ENCODE measurements around the gene PRR35. TPM values are rescaled to one million over a fixed set of nuclear protein-coding genes. Genes with fewer than 3 reads are reported as not detected.
A peak's percentile ranks its signal among the peaks of the same experiment; 100 is the strongest.

Gene PRR35
- total and polyA plus RNA-seq, 8 donors, result not detected

GRCh38 chr16:523097-523741 lies 37.0 kb upstream of the PRR35 start:
- peaks cover 15 to 39% (median 35%) of the 10 kb centered on the region in 4 donors for H3K4me1 ChIP-seq
- H3K9me3 ChIP-seq, result no peaks in the 10 kb centered on the region
- H3K27me3 ChIP-seq, result no peaks in the 10 kb centered on the region
- H3K27ac ChIP-seq, result no peak overlapping the region
- TF ChIP-seq CTCF (IDR thresholded peaks at IDR 0.05) (no peak), EP300 (IDR thresholded peaks at IDR 0.05) (no peak), POLR2A (IDR thresholded peaks at IDR 0.05) (no peak), POLR2AphosphoS5 (IDR thresholded peaks at IDR 0.05) (no peak)
- 85 to 94% (median 92%) methylated on average over 21 to 22 of the region's 22 CpGs for WGBS, 5 donors
- H3K36me3 ChIP-seq, result peaks cover 22 to 34% (median 28%) of the 10 kb centered on the region in 4 donors
- DNase-seq, result no peak
- intact Hi-C loops (cut with DNase I; ENCODE audit: low total_unique reads), result no loop called here
- H3K4me3 ChIP-seq, result no peak overlapping the region

- Histone ChIP-seq H3K27me3 (no peaks in the 10 kb centered on the region), H3K27ac (no peak overlapping the region), H3K4me1 (peaks cover 27 to 51% (median 47%) of the 10 kb centered on the region in 4 donors), H3K36me3 (peaks cover 15 to 21% (median 18%) of the 10 kb centered on the region in 4 donors), H3K4me3 (no peak overlapping the region), H3K9me3 (no peaks in the 10 kb centered on the region)
- 74 to 78% (median 77%) methylated on average over 20 to 24 of the region's 24 CpGs for WGBS, 5 donors
- no peak for DNase-seq
- intact Hi-C loops (cut with DNase I; ENCODE audit: low total_unique reads), result no loop called here
- no peak for TF ChIP-seq CTCF (IDR thresholded peaks at IDR 0.05)
- no peak for TF ChIP-seq POLR2A (IDR thresholded peaks at IDR 0.05)
- no peak for TF ChIP-seq POLR2AphosphoS5 (IDR thresholded peaks at IDR 0.05)
- TF ChIP-seq EP300 (IDR thresholded peaks at IDR 0.05), result no peak
Measured at GRCh38 chr16:524274-525040, 35.7 kb upstream of the PRR35 start.

- TF ChIP-seq EP300 (IDR thresholded peaks at IDR 0.05) (no peak), POLR2A (IDR thresholded peaks at IDR 0.05) (no peak), POLR2AphosphoS5 (IDR thresholded peaks at IDR 0.05) (no peak), CTCF (IDR thresholded peaks at IDR 0.05) (no peak)
- intact Hi-C loops (cut with DNase I; ENCODE audit: low total_unique reads), result no loop called here
- DNase-seq, result no peak
- Histone ChIP-seq H3K27ac (peak overlapping the region in 1 of 5 donors; percentile 98), H3K9me3 (no peaks in the 10 kb centered on the region), H3K27me3 (no peaks in the 10 kb centered on the region), H3K4me1 (peaks cover 34 to 58% (median 54%) of the 10 kb centered on the region in 4 donors), H3K36me3 (peaks cover 8 to 18% (median 14%) of the 10 kb centered on the region in 4 donors), H3K4me3 (no peak overlapping the region)
- 82 to 94% (median 93%) methylated on average over 7 to 8 of the region's 8 CpGs for WGBS, 5 donors
Measured at GRCh38 chr16:525123-525519, 35.1 kb upstream of the PRR35 start.

- intact Hi-C loops (cut with DNase I; ENCODE audit: low total_unique reads), result no loop called here
- H3K27ac ChIP-seq, result peak overlapping the region in 4 of 5 donors; percentile 8 to 98 (median 96)
- whole genome bisulfite sequencing, 5 donors, result 61 to 76% (median 68%) methylated on average over 13 of the region's 13 CpGs
- peak overlapping the region; percentile 64 to 90 (median 78) for H3K4me3 ChIP-seq
- H3K36me3 ChIP-seq, result peaks cover 4 to 14% (median 9%) of the 10 kb centered on the region in 4 donors
- peak in 1 of 2 donors; percentile 66 for DNase-seq
- peak in 1 of 3 donors; percentile 4 for TF ChIP-seq POLR2AphosphoS5 (IDR thresholded peaks at IDR 0.05)
- TF ChIP-seq CTCF (IDR thresholded peaks at IDR 0.05), result no peak
- no peaks in the 10 kb centered on the region for H3K9me3 ChIP-seq
- peaks cover 39 to 63% (median 59%) of the 10 kb centered on the region in 4 donors for H3K4me1 ChIP-seq
- no peaks in the 10 kb centered on the region for H3K27me3 ChIP-seq
Measured at GRCh38 chr16:525520-526180, 34.5 kb upstream of the PRR35 start.

All from stomach (tissue), 9 donors.